GM23338 (cell line): ENCODE measurements around the gene DAGLA. TPM values are rescaled to one million over a fixed set of nuclear protein-coding genes. Genes with fewer than 3 reads are reported as not detected.

ENCODE experiments used
- ATAC-seq: fragments of 200-7000 bp; cut with Tn5 transposase; 3 replicates; pipeline ENCODE4 v1.9.1; 2020
- DNase-seq: peaks from one replicate; pipeline ENCODE4 v3.0.0-alpha.2; 2015; ENCODE audit warnings: low spot score
- H2AFZ ChIP-seq: fragments of 200-600 bp; sonication (generic); 2 replicates; pipeline ENCODE4 v1.8.0; 2016; ENCODE audit warnings: antibody characterized with exemption, mild to moderate bottlenecking, moderate library complexity
- H3F3A ChIP-seq: fragments of 200-600 bp; sonication (generic); replicated peaks from 2 replicates; pipeline ENCODE4 v1.8.0; 2017; ENCODE audit warnings: antibody characterized with exemption, mixed run types, low read depth
- H3K27ac ChIP-seq: fragments of 200-600 bp; sonication (generic); 2 replicates; pipeline ENCODE4 v1.6.1; 2016; ENCODE audit warnings: low read depth
- H3K27me3 ChIP-seq: fragments of 200-600 bp; sonication (generic); 2 replicates; pipeline ENCODE4 v1.8.0; 2016; ENCODE audit warnings: mild to moderate bottlenecking, mixed run types, moderate library complexity; ENCODE audit not compliant: insufficient read depth
- H3K36me3 ChIP-seq: fragments of 200-600 bp; sonication (generic); 2 replicates; pipeline ENCODE4 v1.8.0; 2016; ENCODE audit warnings: mild to moderate bottlenecking; ENCODE audit not compliant: insufficient read depth
- H3K4me1 ChIP-seq: fragments of 200-600 bp; sonication (generic); 2 replicates; pipeline ENCODE4 v1.8.0; 2016; ENCODE audit warnings: mild to moderate bottlenecking, moderate library complexity; ENCODE audit not compliant: insufficient read depth
- H3K4me2 ChIP-seq: fragments of 200-600 bp; sonication (generic); 2 replicates; pipeline ENCODE4 v1.7.1; 2017; ENCODE audit warnings: mixed run types
- H3K4me3 ChIP-seq: fragments of 200-600 bp; sonication (generic); 2 replicates; pipeline ENCODE4 v1.6.1; 2016; ENCODE audit warnings: mixed run types
- H3K79me2 ChIP-seq: fragments of 200-600 bp; sonication (generic); replicated peaks from 2 replicates; pipeline ENCODE4 v1.8.0; 2017; ENCODE audit warnings: mild to moderate bottlenecking; ENCODE audit not compliant: insufficient read depth
- H3K9me2 ChIP-seq: fragments of 200-600 bp; sonication (generic); 2 replicates; pipeline ENCODE4 v1.8.0; 2017; ENCODE audit not compliant: insufficient read depth
- H4K20me1 ChIP-seq: fragments of 200-600 bp; sonication (generic); replicated peaks from 2 replicates; pipeline ENCODE4 v1.8.0; 2017; ENCODE audit warnings: mild to moderate bottlenecking; ENCODE audit not compliant: insufficient read depth
- H3K27ac Mint-ChIP-seq: 2 replicates; pipeline ENCODE4 v1.8.0; 2020; ENCODE audit warnings: inconsistent platforms, mild to moderate bottlenecking, moderate library complexity, mixed read lengths
- H3K27me3 Mint-ChIP-seq: 3 replicates; pipeline ENCODE4 v1.8.0; 2022; ENCODE audit warnings: low read depth, mild to moderate bottlenecking, moderate library complexity, mixed read lengths, inconsistent platforms; ENCODE audit not compliant: insufficient read depth, poor library complexity
- H3K36me3 Mint-ChIP-seq: 3 replicates; pipeline ENCODE4 v1.8.0; 2021; ENCODE audit warnings: low read depth, mild to moderate bottlenecking, inconsistent platforms, moderate library complexity, mixed read lengths
- H3K4me1 Mint-ChIP-seq: 3 replicates; pipeline ENCODE4 v1.8.0; 2020; ENCODE audit warnings: mild to moderate bottlenecking, inconsistent platforms, mixed read lengths
- H3K4me3 Mint-ChIP-seq: 3 replicates; pipeline ENCODE4 v1.8.0; 2021; ENCODE audit warnings: moderate library complexity, mild to moderate bottlenecking, inconsistent platforms, mixed read lengths
- H3K9me3 Mint-ChIP-seq: 3 replicates; pipeline ENCODE4 v1.8.0; 2020; ENCODE audit warnings: moderate library complexity, mild to moderate bottlenecking, inconsistent platforms, mixed read lengths
- CREB1 ChIP-seq: fragments of 250-450 bp; sonication (Bioruptor Pico); IDR thresholded peaks from 2 replicates; pipeline ENCODE4 v1.5.0; 2020; ENCODE audit warnings: low read depth, mild to moderate bottlenecking, moderate library complexity
- EZH2 ChIP-seq: fragments of 200-600 bp; sonication (generic); IDR thresholded peaks from one replicate; pipeline ENCODE4 v1.8.0; 2017; ENCODE audit warnings: antibody characterized with exemption, mild to moderate bottlenecking, low read depth; ENCODE audit not compliant: unreplicated experiment
- EZH2phosphoT487 ChIP-seq: fragments of 200-600 bp; sonication (generic); IDR thresholded peaks from one replicate; pipeline ENCODE4 v1.8.1; 2018; ENCODE audit warnings: antibody characterized with exemption; ENCODE audit not compliant: unreplicated experiment
- NANOG ChIP-seq: IDR thresholded peaks from 2 replicates; pipeline ENCODE4 v1.6.1; 2016; ENCODE audit warnings: antibody characterized with exemption, borderline replicate concordance
- POLR2AphosphoS5 ChIP-seq: IDR thresholded peaks from 2 replicates; pipeline ENCODE4 v1.6.1; 2016; ENCODE audit warnings: antibody characterized with exemption, low read depth
- STAT1 ChIP-seq: IDR thresholded peaks from one replicate; pipeline ENCODE4 v1.6.1; 2016; ENCODE audit warnings: antibody characterized with exemption; ENCODE audit not compliant: unreplicated experiment
- ZNF114 ChIP-seq: fragments of 250-450 bp; sonication (Bioruptor Pico); IDR thresholded peaks from 2 replicates; pipeline ENCODE4 v1.5.0; 2020; ENCODE audit warnings: mild to moderate bottlenecking, moderate library complexity
- ZNF462 ChIP-seq: fragments of 250-450 bp; sonication (Bioruptor Pico); IDR thresholded peaks from 2 replicates; pipeline ENCODE4 v1.5.0; 2020; ENCODE audit warnings: mild to moderate bottlenecking, moderate library complexity
- polyA plus RNA-seq: library from polyadenylated mRNA; unstranded; fragments of >200 nt; fragmentation: Nextera tagmentation; extraction: Ambion mirVana; gene quantifications from 2 replicates; pipeline ENCODE4 v1.2.1, GENCODE V29; 2016
- total RNA-seq: library from RNA; depleted of rRNA; stranded (reverse); fragments of >200 nt; shearing (Covaris generic); gene quantifications from 2 replicates; pipeline ENCODE4 v1.2.3, GENCODE V29; 2014

The DAGLA gene
- total and polyA plus RNA-seq, 2 experiments from 2014 or later: 0.55 to 2.5 TPM

- no peaks in the 10 kb centered on the region for H3K9me2 ChIP-seq
- Mint-ChIP-seq H3K27me3 (peaks cover 13% of the 10 kb centered on the region), H3K4me3 (peak overlapping the region; percentile 16; the same call in 1 of the 3 replicates), H3K9me3 (no peaks in the 10 kb centered on the region), H3K36me3 (no peaks in the 10 kb centered on the region; the same call in 2 of the 3 replicates), H3K27ac (no peak overlapping the region; the same call in 1 of the 2 replicates), H3K4me1 (peaks cover 12% of the 10 kb centered on the region)
- no peak overlapping the region for H3K27ac ChIP-seq
- no peaks in the 10 kb centered on the region for H3F3A ChIP-seq
- peaks cover 12% of the 10 kb centered on the region for H3K27me3 ChIP-seq
- no peaks in the 10 kb centered on the region for H3K79me2 ChIP-seq
- TF ChIP-seq ZNF114 (CRISPR knock-in tag) (no peak), POLR2AphosphoS5 (no peak), NANOG (no peak), ZNF462 (CRISPR knock-in tag) (no peak), EZH2 (no peak)
- no peak overlapping the region for H3K4me3 ChIP-seq
- H3K36me3 ChIP-seq: no peaks in the 10 kb centered on the region
- DNase-seq (no peak), ATAC-seq (peak; percentile 29)
- no peaks in the 10 kb centered on the region; the same call in 1 of the 2 replicates for H3K4me1 ChIP-seq
- H4K20me1 ChIP-seq: 0 out of 2 replicates have a peak, but pooled peaks cover 5% of the 10 kb centered on the region
- H3K4me2 ChIP-seq: no peak overlapping the region
- peak overlapping the region; percentile 80 for H2AFZ ChIP-seq
Measured at GRCh38 chr11:61679296-61679695, 895 bp upstream of the DAGLA start.

GRCh38 chr11:61680622-61681221 is 531 bp downstream of the DAGLA start:
- H3F3A ChIP-seq: no peaks in the 10 kb centered on the region
- Mint-ChIP-seq H3K4me1 (peaks cover 16% of the 10 kb centered on the region), H3K9me3 (no peaks in the 10 kb centered on the region), H3K27me3 (peaks cover 13% of the 10 kb centered on the region), H3K4me3 (peak overlapping the region; percentile 66), H3K36me3 (no peaks in the 10 kb centered on the region), H3K27ac (no peak overlapping the region)
- TF ChIP-seq EZH2 (no peak), EZH2phosphoT487 (no peak), STAT1 (no peak), CREB1 (no peak)
- DNase-seq: no peak
- peak overlapping the region; percentile 73; the same call in 1 of the 2 replicates for H3K4me2 ChIP-seq
- H3K79me2 ChIP-seq: no peaks in the 10 kb centered on the region
- H3K4me1 ChIP-seq: peaks cover 5% of the 10 kb centered on the region; the same call in 1 of the 2 replicates
- no peak for ATAC-seq
- H3K4me3 ChIP-seq: peak overlapping the region; percentile 49
- peaks cover 12% of the 10 kb centered on the region for H3K27me3 ChIP-seq
- H3K36me3 ChIP-seq: no peaks in the 10 kb centered on the region
- no peak overlapping the region for H3K27ac ChIP-seq
- 0 out of 2 replicates have a peak, but pooled peaks cover under 1% of the 10 kb centered on the region for H4K20me1 ChIP-seq
- H2AFZ ChIP-seq: no peak overlapping the region
- H3K9me2 ChIP-seq: no peaks in the 10 kb centered on the region
